Liver (tissue), 9 donors: ENCODE data around the gene TMEM259. TPM values are rescaled to one million over a fixed set of nuclear protein-coding genes. Genes with fewer than 3 reads are reported as not detected.

Experiments
- DNase-seq: peaks from one replicate; pipeline ENCODE4 v3.0.0-alpha.2; 2017; ENCODE audit warnings: low spot score
- H3K27ac ChIP-seq, 2 donors: one replicate each; pipeline ENCODE4 v1.7.0; 2013; ENCODE audit warnings: inconsistent platforms in 2 of 2, low read length in 2 of 2, control low read depth in 1 of 2, low read depth in 1 of 2, mild to moderate bottlenecking in 1 of 2
- H3K27me3 ChIP-seq, 4 donors: one replicate each; pipeline versions ENCODE4 v1.6.1 to v1.7.0; 2013; ENCODE audit warnings: low read length in 3 of 4, inconsistent platforms in 1 of 4, mild to moderate bottlenecking in 1 of 4, moderate library complexity in 1 of 4; ENCODE audit not compliant: control insufficient read depth in 4 of 4, insufficient read depth in 4 of 4
- H3K36me3 ChIP-seq, 4 donors: one replicate each; pipeline versions ENCODE4 v1.6.1 to v1.7.0; 2013; ENCODE audit warnings: low read length in 3 of 4, mild to moderate bottlenecking in 3 of 4, low read depth in 1 of 4, moderate library complexity in 1 of 4; ENCODE audit not compliant: control insufficient read depth in 4 of 4, insufficient read depth in 3 of 4
- H3K4me1 ChIP-seq, 4 donors: one replicate each; pipeline versions ENCODE4 v1.6.1 to v1.7.0; 2013; ENCODE audit warnings: low read length in 3 of 4, mild to moderate bottlenecking in 3 of 4, moderate library complexity in 1 of 4; ENCODE audit not compliant: control insufficient read depth in 4 of 4, insufficient read depth in 4 of 4
- H3K4me3 ChIP-seq, 3 donors: one replicate each; pipeline versions ENCODE4 v1.6.1 to v1.7.0; 2013; ENCODE audit warnings: low read length in 3 of 3, control low read depth in 1 of 3, low read depth in 1 of 3, mild to moderate bottlenecking in 1 of 3
- H3K9ac ChIP-seq, 2 donors: one replicate each; pipeline ENCODE4 v1.7.0; 2013; ENCODE audit warnings: low read length in 2 of 2, mild to moderate bottlenecking in 2 of 2, moderate library complexity in 2 of 2, control low read depth in 1 of 2, low read depth in 1 of 2
- H3K9me3 ChIP-seq, 4 donors: one replicate each; pipeline versions ENCODE4 v1.6.1 to v1.7.0; 2013; ENCODE audit warnings: low read length in 3 of 4; ENCODE audit not compliant: control insufficient read depth in 4 of 4
- EGR1 ChIP-seq, 2 donors: IDR thresholded peaks; 2 replicates each; pipeline ENCODE4 v1.6.1; 2016 to 2018; ENCODE audit warnings: antibody characterized with exemption in 2 of 2, low read depth in 2 of 2
- FOXA1 ChIP-seq: IDR thresholded peaks from 2 replicates; pipeline ENCODE4 v1.6.1; 2016; ENCODE audit warnings: antibody characterized with exemption
- FOXA2 ChIP-seq: IDR thresholded peaks from 2 replicates; pipeline ENCODE4 v1.6.1; 2016; ENCODE audit warnings: antibody characterized with exemption
- HNF4A ChIP-seq, 2 donors: conservative IDR thresholded peaks; 2 replicates each; pipeline ENCODE4 v1.6.1; 2016; ENCODE audit warnings: antibody characterized with exemption in 2 of 2, mild to moderate bottlenecking in 2 of 2
- JUND ChIP-seq, 2 donors: IDR thresholded peaks; 2 replicates each; pipeline ENCODE4 v1.6.1; 2016; ENCODE audit warnings: antibody characterized with exemption in 2 of 2
- NR2F2 ChIP-seq: IDR thresholded peaks from 2 replicates; pipeline ENCODE4 v1.6.1; 2016; ENCODE audit warnings: antibody characterized with exemption
- RAD21 ChIP-seq, 2 donors: IDR thresholded peaks; 2 replicates each; pipeline ENCODE4 v1.6.1; 2016; ENCODE audit warnings: antibody characterized with exemption in 2 of 2, mild to moderate bottlenecking in 2 of 2
- SP1 ChIP-seq: IDR thresholded peaks from 2 replicates; pipeline ENCODE4 v1.6.1; 2018; ENCODE audit warnings: antibody characterized with exemption, mild to moderate bottlenecking
- YY1 ChIP-seq: IDR thresholded peaks from 2 replicates; pipeline ENCODE4 v1.6.1; 2016; ENCODE audit warnings: antibody characterized with exemption, mild to moderate bottlenecking
- WGBS: extraction: QIAGEN DNeasy Blood & Tissue Kit; methylation state at CpG from one replicate; pipeline ENCODE4 v1.1.7; 2013; 5-methylcytosine and 5-hydroxymethylcytosine counted together
- polyA plus RNA-seq, 2 donors: library from polyadenylated mRNA; stranded (reverse) in 1 of 2; unstranded in 1 of 2; fragments of 200-250 nt in 1 of 2; fragments of >200 nt in 1 of 2; fragmentation: Nextera tagmentation in 1 of 2; extraction: Ambion mirVana in 1 of 2; gene quantifications; one replicate each; pipeline versions ENCODE4 v1.2.1 to v1.2.3, GENCODE V29; 2013 to 2015
- total RNA-seq, 2 donors: library from RNA; depleted of rRNA; stranded (reverse); fragments of >200 nt; gene quantifications; one replicate each; pipeline ENCODE4 v1.2.3, GENCODE V29; 2014
- TF ChIP-seq, protein P1 (sequence below): fragments of 150-350 bp; IDR thresholded peaks from 2 replicates; pipeline ENCODE4 v1.5.1; 2017; ENCODE audit warnings: improper control_type of control experiment, low read depth, low read length; ENCODE audit not compliant: missing input control
- TF ChIP-seq, protein P2 (sequence below): IDR thresholded peaks from 2 replicates; pipeline ENCODE4 v1.6.1; 2016; ENCODE audit warnings: antibody characterized with exemption, mild to moderate bottlenecking
- TF ChIP-seq, protein P3 (sequence below): IDR thresholded peaks from 2 replicates; pipeline ENCODE4 v1.6.1; 2016; ENCODE audit warnings: antibody characterized with exemption
- TF ChIP-seq, protein P4 (sequence below): IDR thresholded peaks from 2 replicates; pipeline ENCODE4 v1.6.1; 2016; ENCODE audit warnings: antibody characterized with exemption
- TF ChIP-seq, protein P5 (sequence below): IDR thresholded peaks from 2 replicates; pipeline ENCODE4 v1.6.1; 2016; ENCODE audit warnings: antibody characterized with exemption
- donor health status: healthy.
- donor health status: healthy.
- donor health status: healthy.
- donor health status: healthy.
- donor health status: healthy.

TMEM259 gene
- total and polyA plus RNA-seq, 4 donors, result 29.7 to 99.3 (median 57.3) TPM

DNA sequence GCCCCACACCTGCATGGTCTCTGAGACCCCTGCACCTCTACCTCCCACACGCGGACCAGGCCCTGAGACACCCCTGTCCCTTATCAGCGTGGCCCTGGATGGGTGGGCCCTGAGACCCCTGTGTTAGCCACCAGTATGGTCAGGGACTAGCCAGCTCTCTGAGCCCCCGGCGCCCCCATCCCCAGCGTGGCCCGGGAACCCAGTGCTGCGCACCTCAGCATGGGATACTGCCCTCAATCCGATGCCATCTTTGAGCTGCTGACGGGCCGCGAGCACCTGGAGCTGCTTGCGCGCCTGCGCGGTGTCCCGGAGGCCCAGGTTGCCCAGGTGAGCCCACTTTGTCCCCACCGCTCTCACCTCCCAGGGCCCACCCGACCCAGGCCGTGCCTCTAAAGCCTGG, 41.1 kb upstream of the TMEM259 start:
- Histone ChIP-seq H3K27ac (no peak overlapping the region), H3K36me3 (no peaks in the 10 kb centered on the region), H3K4me3 (no peak overlapping the region), H3K27me3 (no peaks in the 10 kb centered on the region), H3K9me3 (peaks cover 0 to 11% (median 0%) of the 10 kb centered on the region in 4 donors), H3K4me1 (peaks cover under 1 to 16% (median 7%) of the 10 kb centered on the region in 4 donors), H3K9ac (no peak overlapping the region)
- 94% methylated on average over 20 of the region's 20 CpGs for WGBS
- DNase-seq, result no peak
- TF ChIP-seq EGR1 (IDR thresholded peaks at IDR 0.05; ENCODE audit: low read depth in 2 of 2) (no peak), FOXA1 (no peak)
- TF ChIP-seq, protein P1, sequence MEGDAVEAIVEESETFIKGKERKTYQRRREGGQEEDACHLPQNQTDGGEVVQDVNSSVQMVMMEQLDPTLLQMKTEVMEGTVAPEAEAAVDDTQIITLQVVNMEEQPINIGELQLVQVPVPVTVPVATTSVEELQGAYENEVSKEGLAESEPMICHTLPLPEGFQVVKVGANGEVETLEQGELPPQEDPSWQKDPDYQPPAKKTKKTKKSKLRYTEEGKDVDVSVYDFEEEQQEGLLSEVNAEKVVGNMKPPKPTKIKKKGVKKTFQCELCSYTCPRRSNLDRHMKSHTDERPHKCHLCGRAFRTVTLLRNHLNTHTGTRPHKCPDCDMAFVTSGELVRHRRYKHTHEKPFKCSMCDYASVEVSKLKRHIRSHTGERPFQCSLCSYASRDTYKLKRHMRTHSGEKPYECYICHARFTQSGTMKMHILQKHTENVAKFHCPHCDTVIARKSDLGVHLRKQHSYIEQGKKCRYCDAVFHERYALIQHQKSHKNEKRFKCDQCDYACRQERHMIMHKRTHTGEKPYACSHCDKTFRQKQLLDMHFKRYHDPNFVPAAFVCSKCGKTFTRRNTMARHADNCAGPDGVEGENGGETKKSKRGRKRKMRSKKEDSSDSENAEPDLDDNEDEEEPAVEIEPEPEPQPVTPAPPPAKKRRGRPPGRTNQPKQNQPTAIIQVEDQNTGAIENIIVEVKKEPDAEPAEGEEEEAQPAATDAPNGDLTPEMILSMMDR, result no peak
- TF ChIP-seq, protein P2, sequence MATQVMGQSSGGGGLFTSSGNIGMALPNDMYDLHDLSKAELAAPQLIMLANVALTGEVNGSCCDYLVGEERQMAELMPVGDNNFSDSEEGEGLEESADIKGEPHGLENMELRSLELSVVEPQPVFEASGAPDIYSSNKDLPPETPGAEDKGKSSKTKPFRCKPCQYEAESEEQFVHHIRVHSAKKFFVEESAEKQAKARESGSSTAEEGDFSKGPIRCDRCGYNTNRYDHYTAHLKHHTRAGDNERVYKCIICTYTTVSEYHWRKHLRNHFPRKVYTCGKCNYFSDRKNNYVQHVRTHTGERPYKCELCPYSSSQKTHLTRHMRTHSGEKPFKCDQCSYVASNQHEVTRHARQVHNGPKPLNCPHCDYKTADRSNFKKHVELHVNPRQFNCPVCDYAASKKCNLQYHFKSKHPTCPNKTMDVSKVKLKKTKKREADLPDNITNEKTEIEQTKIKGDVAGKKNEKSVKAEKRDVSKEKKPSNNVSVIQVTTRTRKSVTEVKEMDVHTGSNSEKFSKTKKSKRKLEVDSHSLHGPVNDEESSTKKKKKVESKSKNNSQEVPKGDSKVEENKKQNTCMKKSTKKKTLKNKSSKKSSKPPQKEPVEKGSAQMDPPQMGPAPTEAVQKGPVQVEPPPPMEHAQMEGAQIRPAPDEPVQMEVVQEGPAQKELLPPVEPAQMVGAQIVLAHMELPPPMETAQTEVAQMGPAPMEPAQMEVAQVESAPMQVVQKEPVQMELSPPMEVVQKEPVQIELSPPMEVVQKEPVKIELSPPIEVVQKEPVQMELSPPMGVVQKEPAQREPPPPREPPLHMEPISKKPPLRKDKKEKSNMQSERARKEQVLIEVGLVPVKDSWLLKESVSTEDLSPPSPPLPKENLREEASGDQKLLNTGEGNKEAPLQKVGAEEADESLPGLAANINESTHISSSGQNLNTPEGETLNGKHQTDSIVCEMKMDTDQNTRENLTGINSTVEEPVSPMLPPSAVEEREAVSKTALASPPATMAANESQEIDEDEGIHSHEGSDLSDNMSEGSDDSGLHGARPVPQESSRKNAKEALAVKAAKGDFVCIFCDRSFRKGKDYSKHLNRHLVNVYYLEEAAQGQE, result no peak

DNA sequence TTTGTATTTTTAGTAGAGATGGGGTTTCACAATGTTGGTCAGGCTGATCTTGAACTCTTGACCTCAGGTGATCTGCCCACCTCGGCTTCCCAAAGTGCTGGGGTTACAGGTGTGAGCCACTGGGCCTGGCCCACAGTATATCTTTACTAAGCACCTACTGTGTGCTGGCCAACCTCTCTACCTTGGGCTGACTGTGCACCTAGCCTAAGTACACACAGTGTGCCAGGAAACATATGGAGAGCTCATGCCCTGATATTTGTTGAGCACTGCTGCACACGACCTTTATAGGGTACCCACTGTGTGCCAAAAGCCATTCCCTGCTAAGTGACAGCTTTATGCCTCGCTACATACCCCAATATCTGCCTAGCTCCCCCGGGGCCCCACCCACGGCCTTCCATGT, 39.8 kb upstream of the TMEM259 start:
- Histone ChIP-seq H3K9me3 (peaks cover 0 to 13% (median 0%) of the 10 kb centered on the region in 4 donors), H3K9ac (no peak overlapping the region), H3K27me3 (no peaks in the 10 kb centered on the region), H3K4me3 (no peak overlapping the region), H3K4me1 (peaks cover 0 to 11% (median 6%) of the 10 kb centered on the region in 4 donors), H3K27ac (no peak overlapping the region), H3K36me3 (no peaks in the 10 kb centered on the region)
- 83% methylated on average over 5 of the region's 5 CpGs for WGBS
- DNase-seq, result no peak
- TF ChIP-seq YY1 (no peak), SP1 (no peak), FOXA1 (no peak), FOXA2 (no peak), JUND (IDR thresholded peaks at IDR 0.05) (no peak)
- TF ChIP-seq, protein P3, sequence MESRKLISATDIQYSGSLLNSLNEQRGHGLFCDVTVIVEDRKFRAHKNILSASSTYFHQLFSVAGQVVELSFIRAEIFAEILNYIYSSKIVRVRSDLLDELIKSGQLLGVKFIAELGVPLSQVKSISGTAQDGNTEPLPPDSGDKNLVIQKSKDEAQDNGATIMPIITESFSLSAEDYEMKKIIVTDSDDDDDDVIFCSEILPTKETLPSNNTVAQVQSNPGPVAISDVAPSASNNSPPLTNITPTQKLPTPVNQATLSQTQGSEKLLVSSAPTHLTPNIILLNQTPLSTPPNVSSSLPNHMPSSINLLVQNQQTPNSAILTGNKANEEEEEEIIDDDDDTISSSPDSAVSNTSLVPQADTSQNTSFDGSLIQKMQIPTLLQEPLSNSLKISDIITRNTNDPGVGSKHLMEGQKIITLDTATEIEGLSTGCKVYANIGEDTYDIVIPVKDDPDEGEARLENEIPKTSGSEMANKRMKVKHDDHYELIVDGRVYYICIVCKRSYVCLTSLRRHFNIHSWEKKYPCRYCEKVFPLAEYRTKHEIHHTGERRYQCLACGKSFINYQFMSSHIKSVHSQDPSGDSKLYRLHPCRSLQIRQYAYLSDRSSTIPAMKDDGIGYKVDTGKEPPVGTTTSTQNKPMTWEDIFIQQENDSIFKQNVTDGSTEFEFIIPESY, result no peak
- TF ChIP-seq, protein P4, sequence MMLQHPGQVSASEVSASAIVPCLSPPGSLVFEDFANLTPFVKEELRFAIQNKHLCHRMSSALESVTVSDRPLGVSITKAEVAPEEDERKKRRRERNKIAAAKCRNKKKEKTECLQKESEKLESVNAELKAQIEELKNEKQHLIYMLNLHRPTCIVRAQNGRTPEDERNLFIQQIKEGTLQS, result no peak

DNA sequence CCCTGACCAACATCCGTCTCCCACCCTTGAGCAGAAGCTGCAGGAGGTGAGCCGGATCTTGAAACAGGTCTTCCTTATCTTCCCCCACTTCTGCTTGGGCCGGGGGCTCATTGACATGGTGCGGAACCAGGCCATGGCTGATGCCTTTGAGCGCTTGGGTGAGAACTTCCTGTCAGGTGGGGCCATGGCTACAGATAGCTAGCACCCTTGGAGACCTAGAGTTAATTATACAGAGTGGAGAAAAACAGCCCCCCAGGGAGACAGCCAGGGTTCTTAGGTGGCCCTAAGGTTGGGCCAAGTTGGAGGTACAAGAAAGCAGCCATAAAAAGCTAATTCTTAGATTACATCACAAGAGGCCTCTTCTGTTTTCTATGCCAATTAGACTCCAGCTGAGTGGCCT, 37.2 kb upstream of the TMEM259 start:
- Histone ChIP-seq H3K4me1 (no peaks in the 10 kb centered on the region), H3K27ac (no peak overlapping the region), H3K9me3 (peaks cover 0 to 13% (median 0%) of the 10 kb centered on the region in 4 donors), H3K4me3 (no peak overlapping the region), H3K36me3 (no peaks in the 10 kb centered on the region), H3K9ac (no peak overlapping the region), H3K27me3 (no peaks in the 10 kb centered on the region)
- no peak for DNase-seq
- WGBS, result 94% methylated on average over 5 of the region's 5 CpGs
- no peak for TF ChIP-seq RAD21 (IDR thresholded peaks at IDR 0.05)
- TF ChIP-seq, protein P5, sequence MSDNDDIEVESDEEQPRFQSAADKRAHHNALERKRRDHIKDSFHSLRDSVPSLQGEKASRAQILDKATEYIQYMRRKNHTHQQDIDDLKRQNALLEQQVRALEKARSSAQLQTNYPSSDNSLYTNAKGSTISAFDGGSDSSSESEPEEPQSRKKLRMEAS, result no peak
- TF ChIP-seq, protein P3, result no peak
- no peak for TF ChIP-seq NR2F2
- TF ChIP-seq YY1, result no peak
- TF ChIP-seq, protein P4, result no peak
- no peak for TF ChIP-seq HNF4A (conservative IDR thresholded peaks at IDR 0.05)
- no peak for TF ChIP-seq JUND (IDR thresholded peaks at IDR 0.05)
- TF ChIP-seq, protein P1, result no peak
- no peak for TF ChIP-seq SP1
